ENCODE measurements around the gene VPREB3. TPM values are rescaled to one million over a fixed set of nuclear protein-coding genes. Genes with fewer than 3 reads are reported as not detected.

Gene VPREB3
- total and polyA plus RNA-seq, 2 experiments from 2014 or later, result not detected

GRCh38 chr22:23760056-23760455 lies 5.8 kb upstream of the VPREB3 start:
- 92% methylated on average over 6 of the region's 6 CpGs for WGBS (ENCODE audit: low lambda C conversion rate, missing lambda C conversion rate)

GRCh38 chr22:23759566-23759965 lies 5.3 kb upstream of the VPREB3 start:
- Histone ChIP-seq H3K4me1 (ENCODE audit: insufficient read depth) (peaks cover 6% of the 10 kb centered on the region), H3K79me2 (no peaks in the 10 kb centered on the region), H2AFZ (no peak overlapping the region), H3K27ac (no peak overlapping the region), H4K20me1 (ENCODE audit: insufficient read depth, poor library complexity, severe bottlenecking) (no peaks in the 10 kb centered on the region), H3K9me3 (ENCODE audit: low read depth) (no peaks in the 10 kb centered on the region), H3K9me2 (replicated peaks; ENCODE audit: insufficient read depth) (no peaks in the 10 kb centered on the region), H3K4me3 (no peak overlapping the region), H3K27me3 (no peaks in the 10 kb centered on the region), H3K4me2 (no peak overlapping the region), H3K36me3 (replicated peaks; ENCODE audit: insufficient read depth, low read depth) (no peaks in the 10 kb centered on the region)
- DNase-seq (ENCODE audit: low spot score), result no peak
- WGBS (ENCODE audit: low lambda C conversion rate, missing lambda C conversion rate), result 87% methylated on average over 4 of the region's 4 CpGs
- TF ChIP-seq EZH2phosphoT487 (IDR thresholded peaks at IDR 0.05; ENCODE audit: low read depth, severe bottlenecking, unreplicated experiment), result no peak
- TF ChIP-seq EZH2 (IDR thresholded peaks at IDR 0.05; ENCODE audit: borderline replicate concordance), result no peak

More at GRCh38 chr22:23760056-23760455, 5.8 kb upstream of the VPREB3 start:
- no peaks in the 10 kb centered on the region for H4K20me1 ChIP-seq (ENCODE audit: insufficient read depth, poor library complexity, severe bottlenecking)
- no peak overlapping the region for H3K4me2 ChIP-seq
- TF ChIP-seq EZH2 (IDR thresholded peaks at IDR 0.05; ENCODE audit: borderline replicate concordance) (no peak), EZH2phosphoT487 (IDR thresholded peaks at IDR 0.05; ENCODE audit: low read depth, severe bottlenecking, unreplicated experiment) (no peak), CTCF (IDR thresholded peaks at IDR 0.05; ENCODE audit: poor library complexity) (no peak)
- no peak for DNase-seq (ENCODE audit: low spot score)
- no peak overlapping the region for H2AFZ ChIP-seq
- no peak overlapping the region for H3K4me3 ChIP-seq
- peaks cover 6% of the 10 kb centered on the region for H3K4me1 ChIP-seq (ENCODE audit: insufficient read depth)
- no peaks in the 10 kb centered on the region for H3K9me2 ChIP-seq (replicated peaks; ENCODE audit: insufficient read depth)
- no peaks in the 10 kb centered on the region for H3K27me3 ChIP-seq
- no peak overlapping the region for H3K27ac ChIP-seq
- H3K9me3 ChIP-seq (ENCODE audit: low read depth), result no peaks in the 10 kb centered on the region
- no peaks in the 10 kb centered on the region for H3K79me2 ChIP-seq
- no peaks in the 10 kb centered on the region for H3K36me3 ChIP-seq (replicated peaks; ENCODE audit: insufficient read depth, low read depth)

- Histone ChIP-seq H3K79me2 (no peaks in the 10 kb centered on the region), H2AFZ (no peak overlapping the region), H3K4me2 (no peak overlapping the region)
Observed at GRCh38 chr22:23756891-23757290, 2.7 kb upstream of the VPREB3 start.

GRCh38 chr22:23755711-23756110 lies 1.5 kb upstream of the VPREB3 start:
- H2AFZ ChIP-seq, result no peak overlapping the region
- no peaks in the 10 kb centered on the region for H3K9me2 ChIP-seq (replicated peaks; ENCODE audit: insufficient read depth)
- DNase-seq (ENCODE audit: low spot score), result no peak
- no peak overlapping the region for H3K27ac ChIP-seq
- no peak for TF ChIP-seq EZH2phosphoT487 (IDR thresholded peaks at IDR 0.05; ENCODE audit: low read depth, severe bottlenecking, unreplicated experiment)
- TF ChIP-seq CTCF (IDR thresholded peaks at IDR 0.05; ENCODE audit: poor library complexity), result no peak
- no peak for TF ChIP-seq EZH2 (IDR thresholded peaks at IDR 0.05; ENCODE audit: borderline replicate concordance)
- H3K36me3 ChIP-seq (replicated peaks; ENCODE audit: insufficient read depth, low read depth), result no peaks in the 10 kb centered on the region
- no peaks in the 10 kb centered on the region for H3K9me3 ChIP-seq (ENCODE audit: low read depth)
- 95% methylated on average over 8 of the region's 8 CpGs for WGBS (ENCODE audit: low lambda C conversion rate, missing lambda C conversion rate)
- H3K27me3 ChIP-seq, result no peaks in the 10 kb centered on the region
- no peak overlapping the region for H3K4me3 ChIP-seq
- no peaks in the 10 kb centered on the region for H3K4me1 ChIP-seq (ENCODE audit: insufficient read depth)
- no peaks in the 10 kb centered on the region for H4K20me1 ChIP-seq (ENCODE audit: insufficient read depth, poor library complexity, severe bottlenecking)
- H3K4me2 ChIP-seq, result no peak overlapping the region
- no peaks in the 10 kb centered on the region for H3K79me2 ChIP-seq

More at GRCh38 chr22:23756891-23757290, 2.7 kb upstream of the VPREB3 start:
- Histone ChIP-seq H3K36me3 (replicated peaks; ENCODE audit: insufficient read depth, low read depth) (no peaks in the 10 kb centered on the region), H3K27ac (no peak overlapping the region), H3K9me3 (ENCODE audit: low read depth) (no peaks in the 10 kb centered on the region), H3K9me2 (replicated peaks; ENCODE audit: insufficient read depth) (no peaks in the 10 kb centered on the region), H3K4me1 (ENCODE audit: insufficient read depth) (no peaks in the 10 kb centered on the region), H4K20me1 (ENCODE audit: insufficient read depth, poor library complexity, severe bottlenecking) (no peaks in the 10 kb centered on the region), H3K27me3 (no peaks in the 10 kb centered on the region), H3K4me3 (no peak overlapping the region)
- 77% methylated on average over 4 of the region's 4 CpGs for WGBS (ENCODE audit: low lambda C conversion rate, missing lambda C conversion rate)
- DNase-seq (ENCODE audit: low spot score), result no peak
- TF ChIP-seq EZH2 (IDR thresholded peaks at IDR 0.05; ENCODE audit: borderline replicate concordance) (no peak), CTCF (IDR thresholded peaks at IDR 0.05; ENCODE audit: poor library complexity) (no peak), EZH2phosphoT487 (IDR thresholded peaks at IDR 0.05; ENCODE audit: low read depth, severe bottlenecking, unreplicated experiment) (no peak)

Data from hepatocyte (in vitro differentiated cells).